Ishikawa (cell line): ENCODE results near the gene CUL5.

Source experiments
- CEBPB ChIP-seq: IDR thresholded peaks from 2 replicates; pipeline ENCODE4 v1.6.1; 2012
- EGR1 ChIP-seq: IDR thresholded peaks from 2 replicates; pipeline ENCODE4 v1.6.1; 2012
- EP300 ChIP-seq: IDR thresholded peaks from 2 replicates; pipeline ENCODE4 v1.6.1; 2012; ENCODE audit warnings: borderline replicate concordance
- FOXM1 ChIP-seq: IDR thresholded peaks from 2 replicates; pipeline ENCODE4 v1.6.1; 2012; ENCODE audit warnings: low read depth, borderline replicate concordance
- MAX ChIP-seq: IDR thresholded peaks from 2 replicates; pipeline ENCODE4 v1.6.1; 2012
- RAD21 ChIP-seq: IDR thresholded peaks from 2 replicates; pipeline ENCODE4 v1.6.1; 2012; ENCODE audit warnings: low read depth
- REST ChIP-seq: IDR thresholded peaks from 2 replicates; pipeline ENCODE4 v1.6.1; 2012; ENCODE audit warnings: low read depth, mild to moderate bottlenecking
- TAF1 ChIP-seq: IDR thresholded peaks from 2 replicates; pipeline ENCODE4 v1.6.1; 2012; ENCODE audit warnings: low read depth, mild to moderate bottlenecking
- USF1 ChIP-seq: IDR thresholded peaks from 2 replicates; pipeline ENCODE4 v1.6.1; 2012
- YY1 ChIP-seq: IDR thresholded peaks from 2 replicates; pipeline ENCODE4 v1.6.1; 2012; ENCODE audit warnings: low read depth

GRCh38 chr11:107991868-107992414 lies 16.8 kb upstream of the CUL5 start:
- no peak for TF ChIP-seq EP300
- TF ChIP-seq FOXM1: no peak
- TF ChIP-seq EGR1: no peak
- TF ChIP-seq CEBPB: no peak
- no peak for TF ChIP-seq RAD21
- no peak for TF ChIP-seq TAF1
- no peak for TF ChIP-seq REST
- TF ChIP-seq USF1: no peak
- TF ChIP-seq MAX: no peak
- no peak for TF ChIP-seq YY1
